DND-41 (cell line): ENCODE measurements around the gene GFI1.

Source experiments
- CTCF ChIP-seq: IDR thresholded peaks from 2 replicates; pipeline ENCODE4 v1.5.1; 2012; ENCODE audit warnings: borderline replicate concordance, low read length, moderate library complexity, mild to moderate bottlenecking; ENCODE audit not compliant: poor library complexity, severe bottlenecking; ENCODE audit errors: extremely low read depth
- EZH2 ChIP-seq: IDR thresholded peaks from 3 replicates; pipeline ENCODE4 v1.6.1; 2012; ENCODE audit warnings: borderline replicate concordance, low read depth, mild to moderate bottlenecking, moderate library complexity, low read length, inconsistent platforms; ENCODE audit not compliant: severe bottlenecking

GRCh38 chr1:92504291-92505014, 17.7 kb upstream of the GFI1 start:
- TF ChIP-seq CTCF, result peak; percentile 18
- no peak for TF ChIP-seq EZH2
